K562 (cell line): ENCODE results near the gene LCN1. TPM values are rescaled to one million over a fixed set of nuclear protein-coding genes. Genes with fewer than 3 reads are reported as not detected.
"Not testable (repeated sequence)": the region's sequence is repeated elsewhere in the genome, so short reads cannot be mapped to it uniquely, and the experiment has no call there.

Source experiments
- ATAC-seq: fragments of 200-7000 bp; cut with Tn5 transposase; 3 replicates; pipeline ENCODE4 v1.9.1; 2020; ENCODE audit warnings: moderate library complexity
- BruUV-seq: library from RNA; stranded (reverse); fragments of 400-500 nt; replicated peaks from 2 replicates; lab custom pipeline; 2021; lab: Mats Ljungman, UMichigan
- CTCF ChIA-PET: fragments of 300-600 bp; formaldehyde crosslinking; extraction: SDS; loops from one replicate; lab custom pipeline; 2021; ENCODE audit warnings: low intra/inter-chr PET ratio; lab: Yijun Ruan, JAX
- POLR2A ChIA-PET: fragments of 300-600, 350-650 bp; sonication (Branson Sonifier 250); formaldehyde crosslinking; extraction: SDS; loops from one replicate; lab custom pipeline; 2021; ENCODE audit warnings: antibody characterized with exemption, inconsistent platforms; lab: Yijun Ruan, JAX
- DNase-seq, 4 experiments: peaks; one replicate each; pipeline versions ENCODE4 v3.0.0 to v3.0.0-alpha.2; 2011 to 2018; ENCODE audit warnings: low spot score in 3 of 4, mixed read lengths in 3 of 4; ENCODE audit errors: extremely low read depth in 1 of 4
- FAIRE-seq: peaks from 2 replicates; lab custom pipeline; 2011; peaks lifted over from hg19 to GRCh38; lab: Jason Lieb, UNC
- H2AFZ ChIP-seq: 2 replicates; pipeline ENCODE4 v1.6.0; 2011; ENCODE audit warnings: low read depth, low read length, control low read depth, inconsistent platforms
- H3K27ac ChIP-seq: fragments of 200-600 bp; 3 replicates; pipeline ENCODE4 v1.8.0; 2011; ENCODE audit warnings: low read depth, mild to moderate bottlenecking, control low read depth, inconsistent platforms, low read length, moderate library complexity, mixed read lengths; ENCODE audit errors: extremely low read depth
- H3K27me3 ChIP-seq, 2 experiments: fragments of 300-600 bp in 1 of 2; 2 replicates in 1 of 2; 3 replicates in 1 of 2; pipeline versions ENCODE4 v1.6.0 to v1.8.0; 2011; ENCODE audit warnings: inconsistent platforms in 2 of 2, low read length in 2 of 2, mild to moderate bottlenecking in 1 of 2, mixed read lengths in 1 of 2, moderate library complexity in 1 of 2; ENCODE audit not compliant: control insufficient read depth in 2 of 2, insufficient read depth in 2 of 2
- H3K36me3 ChIP-seq: fragments of 300-600 bp; 3 replicates; pipeline ENCODE4 v1.8.0; 2011; ENCODE audit warnings: mild to moderate bottlenecking, low read length, inconsistent platforms; ENCODE audit not compliant: control insufficient read depth, insufficient read depth
- H3K4me1 ChIP-seq, 2 experiments: fragments of 200-600 bp in 1 of 2; replicated peaks in 1 of 2; 2 replicates in 1 of 2; 3 replicates in 1 of 2; pipeline versions ENCODE4 v1.5.1 to v1.8.0; 2011; ENCODE audit warnings: inconsistent platforms in 2 of 2, low read length in 2 of 2, mild to moderate bottlenecking in 1 of 2, mixed read lengths in 1 of 2, moderate library complexity in 1 of 2; ENCODE audit not compliant: control insufficient read depth in 2 of 2, insufficient read depth in 2 of 2
- H3K4me2 ChIP-seq: 2 replicates; pipeline ENCODE4 v1.6.1; 2011; ENCODE audit warnings: low read length, control low read depth, inconsistent platforms, mixed read lengths; ENCODE audit not compliant: insufficient read depth
- H3K4me3 ChIP-seq: fragments of 200-600 bp; sonication (generic), shearing (Covaris generic); 2 replicates; pipeline ENCODE4 v1.5.1; 2016; ENCODE audit warnings: control low read depth, inconsistent platforms
- H3K79me2 ChIP-seq: fragments of 200-600 bp; 3 replicates; pipeline ENCODE4 v1.8.0; 2011; ENCODE audit warnings: low read length, inconsistent platforms; ENCODE audit not compliant: control insufficient read depth, insufficient read depth
- H3K9ac ChIP-seq, 2 experiments: 2 replicates each; pipeline versions ENCODE4 v1.6.0 to v1.6.1; 2011; ENCODE audit warnings: low read depth in 2 of 2, low read length in 2 of 2, control low read depth in 1 of 2, inconsistent platforms in 1 of 2, mild to moderate bottlenecking in 1 of 2, mixed read lengths in 1 of 2; ENCODE audit not compliant: insufficient read depth in 1 of 2
- H3K9me1 ChIP-seq: one replicate; pipeline ENCODE4 v1.6.0; 2011; ENCODE audit warnings: inconsistent platforms, mild to moderate bottlenecking, low read length, moderate library complexity; ENCODE audit not compliant: control insufficient read depth, insufficient read depth
- H3K9me3 ChIP-seq: replicated peaks from 2 replicates; pipeline ENCODE4 v1.5.1; 2011; ENCODE audit warnings: low read depth, low read length, inconsistent platforms; ENCODE audit not compliant: control insufficient read depth, insufficient read depth
- H4K20me1 ChIP-seq: replicated peaks from 2 replicates; pipeline ENCODE4 v1.6.1; 2011; ENCODE audit warnings: low read length, inconsistent platforms, mixed read lengths; ENCODE audit not compliant: control insufficient read depth, insufficient read depth
- CLOCK ChIP-seq: fragments of 250-450 bp; sonication (Bioruptor Pico); IDR thresholded peaks from 2 replicates; pipeline ENCODE4 v1.4.0; 2020; ENCODE audit warnings: mild to moderate bottlenecking, moderate library complexity, borderline replicate concordance
- HIVEP1 ChIP-seq: fragments of 250-450 bp; sonication (Bioruptor Pico); IDR thresholded peaks from 2 replicates; pipeline ENCODE4 v1.4.0; 2020; ENCODE audit warnings: mild to moderate bottlenecking
- IFI16 ChIP-seq: fragments of 250-450 bp; sonication (Bioruptor Pico); IDR thresholded peaks from 2 replicates; pipeline ENCODE4 v2.1.2; 2022; ENCODE audit warnings: mild to moderate bottlenecking, inconsistent platforms
- KAT8 ChIP-seq: fragments of 450-650 bp; IDR thresholded peaks from 2 replicates; pipeline ENCODE4 v1.6.1; 2016; ENCODE audit warnings: low read depth, mild to moderate bottlenecking
- NFIC ChIP-seq: fragments of 450-650 bp; IDR thresholded peaks from 2 replicates; pipeline ENCODE4 v1.6.1; 2017; ENCODE audit warnings: mild to moderate bottlenecking, inconsistent platforms
- RBM14 ChIP-seq: fragments of 200-400 bp; formaldehyde crosslinking; IDR thresholded peaks from 2 replicates; pipeline ENCODE4 v1.6.1; 2018; ENCODE audit warnings: low read depth, mild to moderate bottlenecking, low read length, moderate library complexity, borderline replicate concordance; ENCODE audit not compliant: insufficient read depth
- TRIM28 ChIP-seq: fragments of 450-650 bp; IDR thresholded peaks from 2 replicates; pipeline ENCODE4 v1.6.1; 2017
- ZBTB8A ChIP-seq: fragments of 450-650 bp; IDR thresholded peaks from 2 replicates; pipeline ENCODE4 v1.6.1; 2018; ENCODE audit warnings: mild to moderate bottlenecking, moderate library complexity; ENCODE audit not compliant: partially characterized antibody
- ZNF212 ChIP-seq: fragments of 450-650 bp; formaldehyde crosslinking; IDR thresholded peaks from 2 replicates; pipeline ENCODE4 v1.4.0; 2020; ENCODE audit warnings: mild to moderate bottlenecking
- WGBS: fragments of 100-300 bp; shearing (Covaris generic); methylation state at CpG from one replicate; pipeline ENCODE4 v1.1.6; 2016; ENCODE audit warnings: low coverage, mixed read lengths; ENCODE audit not compliant: insufficient coverage; ENCODE audit errors: missing lambda C conversion rate; 5-methylcytosine and 5-hydroxymethylcytosine counted together
- in situ Hi-C: fragments of 300-500 bp; cut with MboI; formaldehyde crosslinking; loops from 4 replicates; pipeline ENCODE4 v1.15.0; 2018; ENCODE audit warnings: inconsistent platforms, mixed read lengths
- intact Hi-C: fragments of 100-400 bp; cut with micrococcal nuclease; formaldehyde crosslinking; loops from 2 replicates; pipeline ENCODE4 v1.14.2; 2022
- polyA plus RNA-seq, 8 experiments: library from polyadenylated mRNA; depleted of rRNA in 4 of 8; stranded (reverse) in 5 of 8; unstranded in 3 of 8; fragments of >200 nt; fragmentation: Nextera tagmentation in 2 of 8; fragmentation: Illumina TruSeq in 1 of 8; extraction: Ambion mirVana in 2 of 8; extraction: Trizol in 1 of 8; gene quantifications; 2 replicates each; pipeline versions ENCODE4 v1.2.1 to v1.2.3, GENCODE V29; 2011 to 2014; ENCODE audit warnings: inconsistent platforms in 1 of 8, missing spikeins in 1 of 8
- total RNA-seq, 7 experiments: library from RNA; depleted of rRNA in 6 of 7; stranded (reverse); fragments of >200 nt in 6 of 7; fragmentation: Illumina TruSeq in 2 of 7; extraction: Trizol in 2 of 7; gene quantifications; 2 replicates each; pipeline versions ENCODE4 v1.2.1 to v1.2.3, GENCODE V29; 2011 to 2021; ENCODE audit warnings: low replicate concordance in 1 of 7

The LCN1 gene
- total and polyA plus RNA-seq, 9 of the 15 experiments (the other 6 are each of a cell fraction or from before 2014, with no cell fraction given): not detected

- BruUV-seq, H3K4me2 ChIP-seq, ATAC-seq, H3K79me2 ChIP-seq, POLR2A ChIA-PET, DNase-seq, FAIRE-seq, H2AFZ ChIP-seq, in situ Hi-C loops, H4K20me1 ChIP-seq, H3K9me1 ChIP-seq, intact Hi-C loops, H3K4me3 ChIP-seq, CTCF ChIA-PET, H3K9ac ChIP-seq, H3K27ac ChIP-seq, H3K36me3 ChIP-seq, H3K9me3 ChIP-seq: not testable (repeated sequence)
- Histone ChIP-seq H3K4me1 (peaks cover 0 to 19% of the 10 kb centered on the region in 2 experiments; a peak in 1 of 5 replicates), H3K27me3 (peaks cover 16 to 58% of the 10 kb centered on the region in 2 experiments)
- WGBS: 4% methylated on average over 9 of the region's 21 CpGs
Observed at GRCh38 chr9:135546792-135547617, 25.8 kb downstream of the LCN1 start.

- in situ Hi-C loops (no loop called here), intact Hi-C loops (no loop called here)
- H3K27ac ChIP-seq: no peak overlapping the region
- no peak for ATAC-seq
- ChIA-PET POLR2A (interaction anchor here (0.6 to 1.2 kb wide), 3 partner anchors 10 to 42 kb away, joined by 3 to 5 read pairs (median 3); no protein-coding TSS in a partner anchor), CTCF (no interaction called here)
- H4K20me1 ChIP-seq: 0 out of 2 replicates have a peak, but pooled peaks cover 3% of the 10 kb centered on the region
- peaks cover 16 to 59% of the 10 kb centered on the region in 2 experiments for H3K27me3 ChIP-seq
- no peak for FAIRE-seq
- H3K4me1 ChIP-seq: peaks cover 0 to 26% of the 10 kb centered on the region in 2 experiments; a peak in 2 of 5 replicates
- H3K79me2 ChIP-seq: no peaks in the 10 kb centered on the region
- H3K9me1 ChIP-seq: no peaks in the 10 kb centered on the region
- no peak overlapping the region for H3K9ac ChIP-seq
- no peak overlapping the region for H2AFZ ChIP-seq
- DNase-seq: no peak
- 5% methylated on average over 24 of the region's 28 CpGs for WGBS
- H3K4me2 ChIP-seq: no peak overlapping the region
- H3K36me3 ChIP-seq: no peaks in the 10 kb centered on the region
- TF ChIP-seq CLOCK (CRISPR knock-in tag): no peak
- no peak for TF ChIP-seq RBM14
- TF ChIP-seq ZNF212 (CRISPR knock-in tag): no peak
- peak; percentile 24; the same call in 1 of the 2 replicates for TF ChIP-seq NFIC
- no peak for TF ChIP-seq IFI16
- TF ChIP-seq KAT8: no peak
- TF ChIP-seq ZBTB8A: no peak
- TF ChIP-seq TRIM28: no peak
- no peak for TF ChIP-seq HIVEP1 (CRISPR knock-in tag)
- TF ChIP-seq, all 486 proteins: peak for 1
- no peak overlapping the region for H3K4me3 ChIP-seq
- H3K9me3 ChIP-seq: no peaks in the 10 kb centered on the region
- no TSS peak for BruUV-seq
Observed at GRCh38 chr9:135547756-135548736, 26.8 kb downstream of the LCN1 start.
